Left renal pelvis (tissue), 4 donors: ENCODE data around the gene TUBGCP5. TPM values are rescaled to one million over a fixed set of nuclear protein-coding genes. Genes with fewer than 3 reads are reported as not detected.
"Not testable (repeated sequence)": the region's sequence is repeated elsewhere in the genome, so short reads cannot be mapped to it uniquely, and the experiment has no call there.

Experiments
- DNase-seq, 4 donors: peaks; one replicate each; pipeline ENCODE4 v3.0.0-alpha.2; 2013; ENCODE audit warnings: low read depth in 4 of 4, low spot score in 3 of 4
- polyA plus RNA-seq, 4 donors: library from polyadenylated mRNA; unstranded; fragments of 120-200 nt; gene quantifications; one replicate each; pipeline ENCODE4 v1.2.1, GENCODE V29; 2013; ENCODE audit not compliant: insufficient read length in 4 of 4

TUBGCP5 gene
- 10 to 100 TPM; 20.5 to 33.5 (median 24.3) TPM for polyA plus RNA-seq

- DNase-seq, result peak; percentile 90 to 98 (median 95)
Measured at GRCh38 chr15:23039143-23039916, at the start of gene TUBGCP5. Gene TUBGCP5 (minus strand): TSS chr15:23039569. CDS start chr15:23039543, 26 bp downstream.

GRCh38 chr15:23083115-23083514, 43.7 kb upstream of the TUBGCP5 start:
- no peak for DNase-seq

DNA sequence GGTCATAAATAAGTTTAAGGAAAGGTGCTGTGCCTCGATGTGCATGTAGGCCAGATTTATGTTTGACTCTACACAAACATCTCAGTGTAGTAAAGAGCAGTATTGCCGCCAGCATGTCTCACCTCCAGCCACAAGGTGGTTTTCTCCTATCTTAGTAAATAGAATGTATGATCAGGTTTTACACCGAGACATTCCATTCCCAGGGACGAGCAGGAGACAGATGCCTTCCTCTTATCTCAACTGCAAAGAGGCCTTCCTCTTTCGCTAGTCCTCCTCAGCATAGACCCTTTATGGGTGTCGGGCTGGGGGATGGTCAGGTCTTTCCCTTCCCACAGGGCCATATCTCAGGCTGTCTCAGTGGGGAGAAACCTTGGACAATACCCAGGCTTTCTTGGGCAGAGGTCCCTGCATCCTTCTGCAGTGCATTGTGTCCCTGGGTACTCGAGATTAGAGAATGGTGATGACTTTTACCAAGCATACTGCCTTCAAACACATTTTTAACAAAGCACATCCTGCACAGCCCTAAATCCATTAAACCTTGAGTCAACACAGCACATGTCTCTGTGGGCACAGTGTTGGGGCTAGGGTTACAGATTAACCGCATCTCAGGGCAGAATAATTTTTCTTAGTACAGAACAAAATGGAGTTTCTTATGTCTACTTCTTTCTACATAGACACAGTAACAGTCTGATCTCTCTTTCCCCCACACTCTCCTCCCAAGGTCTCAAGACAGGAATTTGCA, 42.8 kb upstream of the TUBGCP5 start:
- not testable (repeated sequence) for DNase-seq

GRCh38 chr15:23081271-23081670, 41.9 kb upstream of the TUBGCP5 start:
- DNase-seq, result no peak

- no peak for DNase-seq
Measured at GRCh38 chr15:23079766-23080165, 40.4 kb upstream of the TUBGCP5 start.

DNA sequence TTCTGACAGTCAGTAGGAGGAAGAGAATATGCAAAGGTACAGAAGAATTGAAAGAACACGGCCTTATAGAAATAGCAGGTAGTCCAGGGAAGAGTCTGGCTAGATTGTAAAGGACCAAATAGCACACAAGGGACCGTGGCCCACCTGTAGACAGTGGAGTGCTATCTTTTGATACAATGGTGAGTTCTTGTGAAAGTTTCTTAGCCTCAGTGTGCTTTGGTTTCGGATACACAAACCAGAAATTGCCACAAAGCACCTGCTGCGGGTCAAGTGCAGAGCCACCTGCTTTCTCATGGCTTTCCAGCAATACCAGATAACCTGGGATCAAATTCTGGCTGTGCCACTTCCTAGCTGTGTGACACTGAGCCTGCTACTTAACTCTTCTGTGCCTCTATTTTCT, 36.6 kb upstream of the TUBGCP5 start:
- no peak for DNase-seq

GRCh38 chr15:23074684-23075083, 35.3 kb upstream of the TUBGCP5 start:
- no peak for DNase-seq

- no peak for DNase-seq
Measured at GRCh38 chr15:23073890-23074646, 34.7 kb upstream of the TUBGCP5 start.

GRCh38 chr15:23072633-23073032, 33.3 kb upstream of the TUBGCP5 start:
- DNase-seq, result no peak

GRCh38 chr15:23069496-23070166, 30.3 kb upstream of the TUBGCP5 start:
- DNase-seq, result no peak

GRCh38 chr15:23067416-23067815, 28.0 kb upstream of the TUBGCP5 start:
- DNase-seq, result no peak

GRCh38 chr15:23065836-23066235, 26.5 kb upstream of the TUBGCP5 start:
- no peak for DNase-seq

DNA sequence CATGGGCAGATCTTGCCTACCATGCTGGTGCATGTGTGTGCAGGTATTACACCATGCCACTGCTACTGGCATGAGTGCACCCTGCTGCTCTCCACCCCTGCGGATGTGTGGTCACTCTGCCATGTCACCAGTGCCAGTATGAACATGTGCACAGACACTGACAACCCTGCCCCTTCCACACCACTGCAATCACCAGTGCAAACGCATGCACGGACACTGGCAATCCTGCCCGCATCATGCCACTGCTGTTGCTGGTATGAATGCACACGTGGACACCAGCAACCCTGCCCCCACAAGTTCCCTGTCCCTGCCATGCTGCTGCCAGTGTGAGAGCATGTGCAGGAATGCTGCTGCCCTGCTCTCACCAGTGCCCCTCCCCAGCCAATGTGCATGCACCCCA, 24.8 kb upstream of the TUBGCP5 start:
- no peak for DNase-seq

DNA sequence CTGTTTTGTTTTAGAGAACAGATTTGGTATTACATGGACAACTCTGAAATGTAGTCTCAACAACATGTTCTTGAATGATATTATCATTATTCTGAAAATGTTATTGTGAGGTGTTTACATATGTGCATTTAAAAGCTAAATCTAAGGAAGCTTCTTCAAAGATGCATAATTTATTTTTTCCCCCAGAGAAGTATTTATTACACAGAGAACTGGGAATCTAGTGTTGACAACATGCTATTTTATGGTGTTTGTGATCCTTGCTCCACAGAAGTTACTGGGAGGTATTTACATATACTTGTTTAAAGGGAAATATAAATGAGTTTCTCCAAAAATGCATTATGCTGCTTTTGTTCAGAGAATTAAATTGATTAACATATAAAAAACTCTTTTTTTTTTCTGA, 18.3 kb upstream of the TUBGCP5 start:
- DNase-seq, result no peak

DNA sequence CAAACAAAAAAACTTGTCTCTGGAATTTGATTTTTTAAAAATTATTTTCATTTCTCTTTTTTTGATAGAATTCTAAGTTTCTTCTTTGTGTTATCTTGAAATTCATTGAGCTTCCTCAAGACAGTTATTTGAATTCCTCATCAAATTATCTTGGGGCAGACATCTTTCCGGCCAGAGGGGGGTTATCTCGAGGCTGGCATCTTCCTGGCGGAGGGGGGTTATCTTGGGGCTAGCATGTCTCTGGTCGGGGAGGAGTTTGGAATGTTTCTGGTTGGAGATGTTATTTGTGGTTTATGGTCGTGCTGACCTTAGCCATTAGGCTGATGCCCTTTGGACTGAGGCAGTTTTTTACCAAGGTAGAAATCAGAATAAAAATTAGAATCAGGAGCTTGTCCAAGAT, 15.9 kb upstream of the TUBGCP5 start:
- no peak for DNase-seq

DNA sequence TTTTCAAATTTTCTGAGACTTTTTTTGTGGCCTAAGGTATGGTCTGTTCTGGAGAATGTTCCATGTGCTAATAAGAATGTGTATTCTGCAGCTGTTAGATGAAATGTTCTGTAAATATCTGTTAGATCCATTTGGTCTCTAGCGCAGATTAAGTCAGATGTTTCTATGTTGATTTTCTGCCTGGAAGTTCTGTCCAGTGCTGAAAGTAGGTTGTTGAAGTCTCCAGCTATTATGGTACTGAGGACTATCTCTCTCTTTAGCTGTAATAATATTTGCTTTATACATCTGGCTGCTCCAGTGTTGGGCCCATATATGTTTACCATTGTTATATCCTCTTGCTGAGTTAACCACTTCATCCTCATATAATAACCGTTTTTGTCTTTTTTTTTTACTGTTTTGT, 13.2 kb upstream of the TUBGCP5 start:
- DNase-seq, result no peak

GRCh38 chr15:23050708-23051107, 11.3 kb upstream of the TUBGCP5 start:
- DNase-seq, result no peak

- DNase-seq, result no peak
Measured at GRCh38 chr15:23049984-23050628, 10.7 kb upstream of the TUBGCP5 start.

- not testable (repeated sequence) for DNase-seq
Measured at GRCh38 chr15:23048572-23049282, 9.4 kb upstream of the TUBGCP5 start.

- not testable (repeated sequence) for DNase-seq
Measured at GRCh38 chr15:23043987-23044386, 4.6 kb upstream of the TUBGCP5 start.
